H1 (cell line): ENCODE results near the gene AP3D1. TPM values are rescaled to one million over a fixed set of nuclear protein-coding genes. Genes with fewer than 3 reads are reported as not detected.

Experiments
- SIX5 ChIP-seq: IDR thresholded peaks from 2 replicates; pipeline ENCODE4 v1.6.1; 2011; ENCODE audit warnings: mild to moderate bottlenecking, low read depth, low read length
- SUZ12 ChIP-seq: fragments of 200-600 bp; sonication (generic); IDR thresholded peaks from 2 replicates; pipeline ENCODE4 v1.6.1; 2012; ENCODE audit warnings: mild to moderate bottlenecking, inconsistent platforms, low read length, moderate library complexity, mixed read lengths
- polyA plus RNA-seq, 7 experiments: library from polyadenylated mRNA; depleted of rRNA in 3 of 7; stranded (reverse) in 5 of 7; unstranded in 2 of 7; fragments of >200 nt in 5 of 7; fragments of 200-250 nt in 2 of 7; gene quantifications; 1 replicate in 5 of 7; 2 replicates in 1 of 7; 4 replicates in 1 of 7; pipeline versions ENCODE4 v1.2.1 to v1.2.3, GENCODE V29; 2011 to 2013; ENCODE audit warnings: missing spikeins in 2 of 7, mixed read lengths in 2 of 7
- total RNA-seq: library from RNA; stranded (reverse); fragmentation: NEBNext Ultra II Directional; extraction: Animal tissue kit (Norgen Biotek cat#: 25700); gene quantifications from 2 replicates; pipeline ENCODE4 v1.2.1, GENCODE V29; 2021

AP3D1 gene
- total and polyA plus RNA-seq, 2 of the 8 experiments (the other 6 are each of a cell fraction or from before 2014, with no cell fraction given): 161 to 174 TPM

DNA sequence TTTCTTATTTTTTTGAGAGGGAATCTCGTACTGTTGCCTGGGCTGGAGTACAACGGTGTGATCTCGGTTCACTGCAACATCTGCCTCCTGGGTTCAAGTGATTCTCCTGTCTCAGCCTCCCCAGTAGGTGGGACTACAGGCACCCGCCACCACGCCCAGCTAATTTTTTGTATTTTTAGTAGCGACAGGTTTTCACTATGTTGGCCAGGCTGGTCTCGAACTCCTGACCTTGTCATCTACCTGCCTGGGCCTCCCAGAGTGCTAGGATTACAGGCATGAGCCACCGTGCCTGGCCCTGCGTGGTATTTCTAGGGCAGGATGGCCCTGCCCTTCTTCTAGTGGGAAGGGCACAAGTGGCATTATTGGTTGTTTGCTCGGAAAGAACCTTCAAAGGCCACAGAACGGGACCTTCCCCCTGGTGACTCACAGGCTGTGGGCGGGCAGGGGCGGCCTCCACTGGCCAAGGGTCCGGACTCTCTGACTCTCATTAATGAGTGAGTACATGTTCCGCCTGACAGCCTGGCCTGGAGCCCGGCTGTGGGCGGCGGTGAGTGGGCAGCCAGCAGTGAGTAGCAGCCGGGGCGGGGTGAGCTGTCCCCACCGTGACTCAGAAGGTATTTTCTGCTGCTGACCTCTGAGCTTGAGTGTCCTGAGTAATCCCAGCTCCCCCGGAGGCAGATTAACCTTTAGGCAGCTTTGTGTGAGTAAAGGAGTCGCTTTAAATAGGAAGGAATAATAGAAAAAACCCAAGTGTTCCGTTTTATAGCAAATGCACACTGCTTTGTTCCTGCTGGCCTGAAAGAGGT, 17.5 kb upstream of the AP3D1 start (continued):
- TF ChIP-seq SIX5 (no peak), SUZ12 (no peak)
